ENCODE measurements around the gene PPP2R2B. TPM values are rescaled to one million over a fixed set of nuclear protein-coding genes. Genes with fewer than 3 reads are reported as not detected.

PPP2R2B gene
- total RNA-seq, 1 donor from 2014 or later = not detected

DNA sequence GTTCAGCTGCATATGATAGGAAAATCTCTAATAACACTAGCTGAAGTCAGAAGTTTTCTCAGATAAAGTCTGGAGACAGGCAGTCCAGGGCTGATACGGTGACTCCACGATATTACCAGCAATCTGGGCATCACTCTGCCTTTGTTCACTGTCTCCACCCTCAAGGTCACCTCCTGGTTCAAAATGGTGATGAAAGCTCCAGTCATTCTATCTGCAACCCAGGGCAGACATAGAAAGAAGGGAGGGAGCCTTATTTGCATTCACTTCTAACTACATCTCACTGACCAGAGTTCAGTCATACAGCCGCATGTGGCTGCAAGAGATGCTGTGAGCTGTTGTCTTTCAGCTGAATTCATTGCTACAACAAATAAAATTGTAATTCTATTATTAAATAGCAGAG is 340.1 kb downstream of the PPP2R2B start:
- H3K9me3 Mint-ChIP-seq = no peaks in the 10 kb centered on the region

DNA sequence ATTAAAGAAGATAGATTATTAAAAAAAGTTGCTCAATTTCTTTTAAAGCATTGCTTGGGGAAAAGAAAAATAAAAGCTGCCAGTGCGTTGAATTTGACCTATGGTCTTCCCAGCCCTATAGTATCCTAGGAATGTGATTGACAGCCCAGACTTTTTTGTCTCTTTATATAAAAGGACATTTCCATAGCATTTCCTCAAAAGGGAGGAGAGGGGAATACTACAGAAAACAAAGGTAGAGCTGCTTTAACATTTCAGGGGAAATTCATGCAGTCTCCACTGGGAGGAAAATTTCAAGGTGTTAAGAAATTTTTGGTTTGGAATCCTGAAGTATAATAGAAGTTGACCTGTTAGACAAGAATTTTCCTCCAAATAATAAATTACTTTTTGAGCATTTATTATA is 344.7 kb downstream of the PPP2R2B start:
- Mint-ChIP-seq H3K27ac (no peak overlapping the region), H3K4me1 (ENCODE audit: low read depth) (peaks cover 16% of the 10 kb centered on the region), H3K9me3 (no peaks in the 10 kb centered on the region), H3K36me3 (ENCODE audit: low read depth) (no peaks in the 10 kb centered on the region), H3K4me3 (no peak overlapping the region), H3K27me3 (ENCODE audit: insufficient read depth) (peaks cover 3% of the 10 kb centered on the region)
- no peak for DNase-seq (ENCODE audit: low spot score)
- intact Hi-C loops (cut with micrococcal nuclease) = loop anchor here (1.0 to 10.0 kb wide), 3 partner anchors 432 to 1291 kb away; no protein-coding TSS in a partner anchor

More for the DNA sequence above, 340.1 kb downstream of the PPP2R2B start:
- Mint-ChIP-seq H3K36me3 (ENCODE audit: low read depth) (no peaks in the 10 kb centered on the region), H3K4me3 (no peak overlapping the region), H3K4me1 (ENCODE audit: low read depth) (peaks cover 2% of the 10 kb centered on the region), H3K27ac (no peak overlapping the region), H3K27me3 (ENCODE audit: insufficient read depth) (peaks cover 6% of the 10 kb centered on the region)
- intact Hi-C loops (cut with micrococcal nuclease) = loop anchor here (10.0 kb wide), 1 partner anchor 1286 kb away; no protein-coding TSS in a partner anchor
- DNase-seq (ENCODE audit: low spot score) = no peak

DNA sequence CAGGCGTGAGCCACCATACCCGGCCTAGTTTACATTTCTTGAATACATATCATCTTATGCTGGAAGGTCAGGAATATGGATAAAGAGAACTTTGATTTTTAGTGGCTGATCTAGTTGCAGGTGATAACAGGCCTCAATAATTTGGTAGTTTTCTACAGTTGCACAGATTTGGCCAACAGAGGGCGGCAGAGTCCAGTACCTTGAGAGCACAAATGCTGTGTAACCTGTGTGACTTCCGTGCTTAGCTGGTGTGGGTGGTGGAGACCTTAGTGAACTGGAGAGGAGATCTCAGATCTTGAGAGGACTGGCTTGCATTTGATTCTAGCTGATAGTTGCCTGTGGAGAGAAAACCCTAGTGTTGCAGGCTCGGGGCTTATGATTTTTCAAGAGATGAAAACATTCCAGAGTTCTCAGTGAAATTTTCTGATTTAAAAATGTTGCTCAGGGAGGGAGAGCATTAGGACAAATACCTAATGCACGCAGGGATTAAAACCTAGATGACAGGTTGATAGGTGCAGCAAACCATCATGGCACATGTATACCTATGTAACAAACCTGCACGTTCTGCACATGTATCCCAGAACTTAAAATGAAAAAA is 345.2 kb downstream of the PPP2R2B start:
- peak; percentile 58 for DNase-seq (ENCODE audit: low spot score)
- Mint-ChIP-seq H3K4me1 (ENCODE audit: low read depth) (peaks cover 16% of the 10 kb centered on the region), H3K27ac (no peak overlapping the region), H3K9me3 (no peaks in the 10 kb centered on the region), H3K4me3 (no peak overlapping the region), H3K27me3 (ENCODE audit: insufficient read depth) (peaks cover 3% of the 10 kb centered on the region), H3K36me3 (ENCODE audit: low read depth) (no peaks in the 10 kb centered on the region)
- intact Hi-C loops (cut with micrococcal nuclease) = loop anchor here (1.0 to 10.0 kb wide), 3 partner anchors 433 to 1291 kb away; no protein-coding TSS in a partner anchor

Measured in activated T-helper 1 cell treated with anti-CD3 and anti-CD28 coated beads, Interleukin-12 subunit alpha, Interleukin-12 subunit beta, Interleukin-2, Interleukin-4 antibody, amounts not matched to agents 30 ng/mL and 10 ng/mL and 1 ng/mL, durations not matched to agents 14 hours and 24 hours and 36 hours (primary cell).